HepG2 (cell line): ENCODE data around the gene SLC22A23.

ENCODE experiments used
- FOXA1 ChIP-seq, 2 experiments: fragments of 450-650 bp in 1 of 2; sonication (generic) in 1 of 2; formaldehyde crosslinking in 1 of 2; IDR thresholded peaks; 2 replicates each; pipeline versions ENCODE4 v1.4.0 to v1.6.1; 2016 to 2020; ENCODE audit warnings: missing genetic modification reagents in 1 of 2
- KAT7 ChIP-seq: IDR thresholded peaks from 2 replicates; pipeline ENCODE4 v1.6.1; 2018; ENCODE audit warnings: borderline replicate concordance, missing compliant biosample characterization
- NR0B2 ChIP-seq: sonication (generic); formaldehyde crosslinking; IDR thresholded peaks from 2 replicates; pipeline ENCODE4 v1.4.0; 2020; ENCODE audit warnings: mild to moderate bottlenecking, missing genetic modification reagents
- REST ChIP-seq, 2 experiments: IDR thresholded peaks; 2 replicates each; pipeline ENCODE4 v1.6.1; 2011 to 2012; ENCODE audit warnings: low read length in 2 of 2, borderline replicate concordance in 1 of 2, low read depth in 1 of 2, mild to moderate bottlenecking in 1 of 2, moderate library complexity in 1 of 2
- ZBTB21 ChIP-seq: sonication (generic); formaldehyde crosslinking; IDR thresholded peaks from 2 replicates; pipeline ENCODE4 v1.4.0; 2020; ENCODE audit warnings: missing genetic modification reagents
- ZNF207 ChIP-seq: fragments of 450-650 bp; IDR thresholded peaks from 2 replicates; pipeline ENCODE4 v1.6.1; 2016; ENCODE audit warnings: antibody characterized with exemption, borderline replicate concordance

GRCh38 chr6:3316818-3317217 is 140.0 kb downstream of the SLC22A23 start:
- TF ChIP-seq FOXA1 (IDR thresholded peaks at IDR 0.05) (no peak), FOXA1 (CRISPR knock-in tag; IDR thresholded peaks at IDR 0.05) (no peak), NR0B2 (CRISPR knock-in tag) (no peak), ZNF207 (no peak), KAT7 (no peak), REST (IDR thresholded peaks at IDR 0.05; ENCODE audit: borderline replicate concordance in 1 of 2, low read depth in 1 of 2, low read length in 2 of 2) (no peak), ZBTB21 (CRISPR knock-in tag) (no peak)
